NCI-H226 (cell line): ENCODE measurements around the gene PLS1.
A peak's percentile ranks its signal among the peaks of the same experiment; 100 is the strongest.
"Not testable (repeated sequence)": the region's sequence is repeated elsewhere in the genome, so short reads cannot be mapped to it uniquely, and the experiment has no call there.

Experiments used
- DNase-seq: peaks from one replicate; pipeline ENCODE4 v3.0.0-alpha.2; 2015

The PLS1 gene

DNA sequence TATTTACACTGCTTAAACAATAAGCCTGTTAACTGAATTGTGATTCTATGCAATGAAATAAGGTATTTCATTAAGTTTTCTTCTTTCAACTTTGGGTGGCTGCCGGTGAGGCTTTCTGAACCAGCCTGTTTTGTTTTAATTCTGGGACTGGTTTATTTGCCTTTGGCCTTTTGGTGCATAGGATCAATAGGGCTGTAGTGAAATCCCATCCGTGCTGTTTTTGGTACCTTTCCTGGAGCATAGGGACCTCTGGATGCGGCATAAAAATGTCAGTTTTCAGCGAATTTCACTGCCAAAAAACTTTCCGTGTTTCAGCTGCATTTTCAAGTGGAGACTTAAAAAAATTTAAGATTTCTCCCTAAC is 514 bp downstream of the PLS1 start:
- no peak for DNase-seq

DNA sequence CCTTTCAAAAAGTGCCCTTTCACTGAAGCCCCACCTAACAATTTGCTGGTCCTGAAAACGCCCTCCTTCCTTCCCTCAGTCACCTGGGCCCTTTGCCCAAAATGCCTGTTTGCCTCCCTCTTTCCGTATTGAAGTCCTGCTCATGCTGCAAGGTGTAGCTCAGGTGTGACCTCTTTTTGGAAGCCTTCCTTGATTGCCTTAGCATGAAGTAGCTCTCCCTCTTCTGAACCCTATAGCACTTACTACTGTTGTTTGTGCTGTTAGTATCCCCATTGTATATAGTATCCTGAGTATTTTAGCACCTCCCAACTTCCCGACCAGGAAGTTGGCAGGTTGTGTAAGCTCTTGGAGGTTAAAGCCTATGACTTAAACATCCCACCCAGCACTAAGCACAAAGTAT is 1.7 kb downstream of the PLS1 start:
- no peak for DNase-seq

DNA sequence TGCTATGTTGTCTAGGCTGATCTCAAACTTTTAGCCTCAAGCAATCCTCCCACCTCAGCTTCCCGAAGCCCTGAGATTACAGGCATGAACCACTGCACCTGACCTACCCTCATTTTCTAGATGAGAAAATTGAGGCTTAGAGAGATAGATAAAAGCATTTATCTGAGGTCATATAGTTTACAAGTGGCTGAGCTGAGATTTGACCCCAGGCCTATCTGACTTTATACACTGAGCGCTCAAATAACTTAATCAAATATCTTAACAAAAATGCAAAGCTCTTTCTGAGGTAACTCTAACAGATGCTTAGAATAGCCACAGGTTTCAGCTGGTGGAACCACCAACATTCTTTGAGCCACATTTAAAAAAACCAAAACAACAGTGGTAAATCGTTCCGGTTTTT is 5.5 kb downstream of the PLS1 start:
- peak; percentile 36 for DNase-seq

DNA sequence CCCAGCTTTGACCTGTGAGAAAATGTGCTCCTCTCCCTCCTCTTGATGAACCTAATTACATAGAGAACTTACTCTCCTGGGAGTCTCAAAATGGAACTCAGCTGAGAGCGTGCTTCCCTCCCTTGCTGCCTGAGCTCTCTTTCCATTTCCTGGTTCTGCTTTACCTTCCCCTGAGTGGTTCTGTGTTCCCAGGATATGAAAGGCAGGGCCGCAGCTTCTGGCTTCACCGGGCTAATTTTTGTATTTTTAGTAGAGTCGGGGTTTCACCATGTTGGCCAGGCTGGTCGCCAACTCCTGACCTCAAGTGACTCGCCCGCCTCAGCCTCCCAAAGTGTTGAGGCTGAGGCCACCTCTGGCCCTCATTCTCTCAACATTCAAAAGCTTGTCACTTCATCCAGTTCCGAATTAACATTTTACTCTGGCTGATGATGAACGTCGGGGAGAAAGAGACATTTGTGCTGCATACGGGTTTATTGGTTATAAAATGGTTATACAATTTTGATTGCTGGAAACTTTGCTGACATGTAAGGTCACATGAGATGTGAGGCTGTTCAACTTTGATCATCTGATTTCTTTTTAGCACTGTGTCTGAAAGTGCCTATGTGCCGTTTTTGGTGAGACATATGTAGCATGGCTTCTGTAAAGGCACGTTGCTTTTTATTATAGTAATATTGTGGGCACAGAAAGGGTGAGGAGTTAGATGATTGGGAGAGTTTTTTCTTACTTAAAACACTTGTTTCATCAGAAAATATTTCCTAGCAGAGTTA is 6.6 kb downstream of the PLS1 start:
- no peak for DNase-seq

DNA sequence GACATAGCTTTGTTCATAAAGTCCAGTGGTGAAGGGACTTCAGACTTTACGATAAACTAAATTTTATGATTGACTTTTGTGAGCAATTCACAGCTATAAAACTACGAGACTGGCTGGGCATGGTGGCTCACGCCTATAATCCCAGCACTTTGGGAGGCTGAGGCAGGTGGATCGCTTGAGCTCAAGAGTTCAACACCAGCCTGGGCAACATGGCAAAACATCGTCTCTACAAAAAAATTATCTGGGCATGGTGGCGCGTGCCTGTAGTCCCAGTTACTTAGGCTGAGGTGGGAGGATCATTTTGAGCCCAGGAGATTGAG is 7.2 kb downstream of the PLS1 start:
- not testable (repeated sequence) for DNase-seq

DNA sequence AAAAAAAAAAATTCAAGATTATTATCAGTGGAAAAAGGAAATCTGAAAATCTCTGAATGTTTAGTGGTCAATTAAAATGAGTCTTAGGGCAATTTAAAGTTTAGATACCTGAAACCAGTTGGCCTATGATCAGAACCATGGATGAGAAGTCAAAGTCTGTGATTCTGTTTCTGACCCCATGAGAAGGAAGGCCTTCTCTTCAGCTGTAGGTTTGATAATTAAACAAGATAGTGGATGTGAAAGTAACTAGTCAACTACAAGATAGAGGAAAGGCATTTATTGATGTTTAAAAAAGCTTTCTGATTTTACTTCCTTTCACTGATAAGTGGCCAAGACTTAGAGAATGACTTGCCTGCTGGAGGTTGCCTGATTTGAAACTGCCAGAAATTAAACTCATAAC is 8.7 kb downstream of the PLS1 start:
- no peak for DNase-seq

DNA sequence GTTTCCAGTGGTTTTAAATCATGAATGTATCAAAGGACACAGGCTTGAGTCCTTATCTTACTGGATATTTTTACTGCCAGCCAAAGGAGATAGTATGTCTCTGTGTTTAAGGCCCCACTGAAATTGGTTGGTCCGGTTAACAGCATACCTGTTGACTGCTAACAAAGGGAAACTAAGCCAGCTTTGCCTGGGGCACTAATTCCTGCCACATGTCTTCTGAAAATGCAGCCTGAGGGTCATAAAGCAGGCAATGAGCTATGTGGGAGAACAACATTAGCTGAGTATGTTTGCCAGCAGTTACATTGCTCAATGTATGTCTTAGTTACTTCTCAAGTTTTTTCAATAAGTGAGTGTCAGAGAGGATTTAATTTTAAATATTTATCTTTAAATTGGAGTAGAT is 12.4 kb downstream of the PLS1 start:
- DNase-seq = no peak

DNA sequence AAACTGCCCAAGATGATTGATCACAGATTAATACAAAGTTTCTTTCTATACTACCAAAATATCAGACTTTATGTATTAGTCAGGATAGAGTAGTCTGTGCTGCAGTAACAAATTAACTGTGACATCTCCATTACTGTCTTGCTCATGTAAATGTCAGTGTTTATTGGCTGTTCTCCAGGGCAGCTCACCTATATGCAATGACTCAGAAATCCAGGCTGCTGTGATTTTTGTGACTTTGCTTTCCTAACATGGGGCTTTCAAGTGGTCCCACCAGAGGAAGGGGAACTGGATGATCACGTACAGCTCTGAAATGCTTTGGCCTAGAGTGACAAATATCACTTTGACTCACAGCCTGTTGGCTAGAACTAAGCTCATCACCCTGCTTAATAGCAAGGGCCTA is 12.9 kb downstream of the PLS1 start:
- no peak for DNase-seq

DNA sequence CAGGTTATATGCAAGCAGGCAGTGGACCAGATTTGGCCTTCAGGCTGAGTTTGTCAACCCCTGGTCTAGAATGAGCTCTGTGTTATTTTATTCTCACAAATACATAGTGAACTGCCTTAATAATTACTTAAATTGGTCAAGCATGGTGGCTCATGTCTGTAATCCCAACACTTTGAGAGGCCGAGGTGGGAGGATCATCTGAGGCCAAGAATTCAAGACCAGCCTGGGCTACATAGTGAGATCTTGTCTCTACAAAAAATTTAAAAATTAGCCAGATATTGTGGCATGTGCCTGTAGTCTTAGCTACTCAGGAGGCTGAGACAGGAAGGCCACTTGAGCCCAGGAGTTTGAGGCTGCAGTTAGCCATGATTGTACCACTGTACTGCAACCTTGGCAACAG is 15.0 kb downstream of the PLS1 start:
- no peak for DNase-seq

DNA sequence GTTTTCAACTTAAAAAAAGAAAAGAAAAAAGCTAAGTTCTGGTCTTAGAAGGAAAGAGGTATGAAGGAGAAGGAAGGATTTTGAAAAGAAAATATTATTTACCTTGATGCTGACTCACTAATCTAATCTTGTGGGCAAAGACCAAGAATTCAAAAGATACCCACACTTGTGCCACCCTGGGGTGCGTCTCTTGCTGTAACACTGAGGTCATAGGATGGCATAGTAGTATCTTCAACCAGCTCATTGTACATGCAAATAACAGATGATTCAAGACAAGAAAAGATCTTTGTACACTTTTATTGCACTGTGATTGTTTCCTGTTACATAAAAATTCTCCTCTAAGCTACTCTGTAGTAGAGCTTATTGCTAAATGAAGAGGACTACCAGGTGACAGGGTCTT is 17.3 kb downstream of the PLS1 start:
- DNase-seq = peak; percentile 26

DNA sequence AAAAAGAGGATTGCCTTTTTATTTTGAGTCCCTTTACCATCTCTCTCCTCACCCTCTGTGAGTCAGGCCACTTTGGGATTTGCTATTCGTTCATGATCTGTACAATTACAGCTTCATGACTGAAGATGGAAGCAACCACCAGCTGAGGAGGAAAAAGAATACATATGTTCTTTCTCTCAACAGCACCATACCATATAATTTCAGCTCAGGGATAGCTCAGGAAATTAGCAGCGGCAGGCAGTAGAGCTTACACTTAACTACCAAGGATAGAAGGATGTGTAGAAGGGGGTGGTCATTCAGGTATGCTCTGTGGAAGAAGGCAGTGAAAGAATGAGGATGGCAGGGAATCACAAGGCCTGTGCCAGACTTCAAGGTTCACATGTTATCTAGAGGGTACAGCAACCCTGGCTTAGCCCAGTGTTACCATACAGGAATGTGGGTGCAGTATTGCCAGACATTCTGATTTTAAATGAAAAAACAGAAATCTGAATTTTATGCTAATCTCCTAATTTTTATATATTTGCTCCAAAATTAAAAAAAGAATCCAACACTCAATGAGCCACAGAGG is 17.9 kb downstream of the PLS1 start:
- DNase-seq = no peak

DNA sequence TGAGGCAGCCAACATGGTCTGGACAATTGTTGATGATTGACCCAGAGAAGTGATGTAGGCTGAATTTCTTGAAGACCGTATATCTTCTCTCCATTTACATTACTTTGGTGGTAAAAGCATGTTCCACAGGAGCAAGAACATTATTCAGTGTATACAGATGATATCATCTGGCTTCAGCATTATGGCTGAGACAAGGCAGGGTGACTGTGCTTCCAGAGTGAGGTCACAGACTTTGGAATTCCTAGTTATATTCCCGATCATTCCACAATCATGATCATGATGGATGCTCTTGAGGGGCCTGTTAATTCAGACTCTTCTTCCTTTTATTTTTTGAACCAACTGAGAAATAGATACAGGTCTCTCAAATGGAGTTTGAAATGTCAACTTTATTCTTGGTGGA is 19.0 kb downstream of the PLS1 start:
- no peak for DNase-seq

DNA sequence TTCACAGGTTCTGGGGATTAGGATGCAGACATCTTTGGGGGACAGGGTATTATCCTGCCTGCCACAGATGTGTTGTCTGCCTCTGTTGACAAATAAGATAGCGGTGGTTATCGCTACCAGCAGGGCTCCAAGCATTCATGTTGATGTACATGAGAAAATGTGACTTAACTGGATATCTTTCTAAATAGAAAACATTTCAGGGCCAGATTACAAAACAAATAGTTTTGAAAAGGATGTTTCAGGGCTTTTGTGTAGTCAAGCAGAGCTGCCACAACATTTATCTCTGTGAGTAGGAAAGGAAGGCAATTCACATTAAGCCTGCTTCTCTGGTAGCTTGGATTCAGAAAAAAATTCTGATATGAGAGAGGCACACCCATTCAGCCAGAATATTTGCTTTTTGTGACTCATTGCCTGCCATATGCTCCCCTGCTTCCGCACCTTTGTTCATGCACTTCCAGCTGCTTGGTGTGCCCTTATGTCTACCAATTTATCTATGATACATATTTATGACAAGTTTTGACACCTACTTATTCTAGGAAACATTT is 22.8 kb downstream of the PLS1 start:
- no peak for DNase-seq

DNA sequence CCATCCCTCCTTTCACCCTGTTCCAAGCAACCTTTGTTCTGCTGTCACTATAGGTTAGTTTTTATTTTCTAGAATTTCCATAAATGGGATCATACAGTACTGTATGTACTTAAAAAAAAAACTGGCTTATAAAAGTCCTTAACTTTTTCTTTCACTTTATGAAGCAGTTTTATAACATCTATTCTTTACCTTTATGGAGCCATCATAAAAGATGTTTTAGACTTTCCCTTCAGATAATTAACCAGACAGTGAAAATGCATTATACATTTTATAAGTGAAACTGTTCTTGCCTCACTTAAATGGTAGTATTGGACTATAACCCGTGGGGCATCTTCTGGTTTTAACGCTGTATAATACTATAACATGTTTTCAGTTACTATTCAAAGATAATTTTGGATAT is 26.2 kb downstream of the PLS1 start:
- DNase-seq = no peak

DNA sequence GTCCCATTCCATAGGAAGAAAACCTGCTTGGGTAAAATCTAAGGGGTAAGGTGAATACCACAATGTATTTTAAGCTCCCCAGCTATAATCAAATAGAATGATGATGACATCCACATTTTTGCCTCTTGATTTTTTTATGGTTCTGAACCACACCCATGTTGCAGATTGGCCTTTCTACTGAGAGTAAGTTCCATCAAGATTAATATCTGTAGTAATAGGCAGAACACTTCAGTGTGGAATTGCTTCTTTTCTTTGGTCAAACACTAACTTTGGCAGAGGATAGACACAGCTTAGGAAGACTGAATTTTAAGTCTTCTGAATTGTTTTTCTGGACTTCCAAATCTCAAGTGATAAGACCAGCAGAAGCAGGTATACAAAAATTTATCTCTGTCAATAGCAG is 27.0 kb downstream of the PLS1 start:
- no peak for DNase-seq

DNA sequence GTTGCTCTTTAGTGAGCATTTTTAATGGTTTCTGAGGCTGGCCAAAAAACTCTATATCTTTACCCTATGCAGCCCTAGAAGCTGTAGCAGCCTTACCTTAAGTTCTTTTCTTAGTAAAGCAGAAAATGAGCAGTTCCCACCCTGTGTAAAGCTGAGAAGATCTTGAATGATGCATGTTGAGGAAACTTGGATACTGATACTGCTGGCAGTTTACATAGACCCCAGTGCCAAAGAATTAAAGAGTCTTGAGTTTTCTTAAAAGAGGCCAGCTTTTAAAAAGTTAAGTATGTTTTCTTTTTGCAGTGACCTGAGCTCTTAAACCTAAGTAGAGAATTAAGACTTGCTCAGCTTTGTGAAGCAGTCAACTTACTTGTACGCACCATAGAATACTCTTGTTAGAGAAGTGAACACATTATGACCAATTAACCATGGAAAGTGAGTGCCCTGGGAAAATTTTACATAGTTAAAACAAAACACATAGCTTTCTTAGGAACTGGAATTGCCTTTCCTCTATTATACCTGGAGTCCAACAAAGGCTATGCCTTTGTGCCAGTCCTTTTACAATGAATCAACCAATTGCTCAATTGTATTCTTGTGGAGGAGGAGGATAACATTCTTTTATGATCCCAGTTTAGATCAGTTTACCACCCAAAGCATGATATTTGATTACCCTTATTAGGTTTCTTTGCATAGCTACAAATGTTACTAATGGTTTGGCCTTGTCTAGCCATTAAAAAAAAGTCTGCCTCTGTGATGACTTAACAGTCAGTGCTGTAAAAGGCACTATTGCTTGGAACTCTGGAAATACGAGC is 28.4 kb downstream of the PLS1 start:
- no peak for DNase-seq

DNA sequence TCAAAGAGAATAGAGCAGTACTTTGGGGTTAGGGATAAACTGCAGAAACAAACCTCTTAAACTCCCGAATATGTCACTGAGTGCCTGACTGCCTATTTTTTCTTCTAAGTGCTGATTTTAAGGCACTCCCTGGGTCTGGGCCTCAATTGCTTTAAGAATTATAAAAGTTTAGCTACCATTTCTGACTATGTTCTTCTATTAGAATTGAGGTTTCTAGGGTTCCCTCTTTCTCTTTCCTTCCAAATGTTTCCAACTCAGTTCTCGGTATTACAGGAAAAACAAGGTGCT is 28.9 kb downstream of the PLS1 start:
- no peak for DNase-seq

DNA sequence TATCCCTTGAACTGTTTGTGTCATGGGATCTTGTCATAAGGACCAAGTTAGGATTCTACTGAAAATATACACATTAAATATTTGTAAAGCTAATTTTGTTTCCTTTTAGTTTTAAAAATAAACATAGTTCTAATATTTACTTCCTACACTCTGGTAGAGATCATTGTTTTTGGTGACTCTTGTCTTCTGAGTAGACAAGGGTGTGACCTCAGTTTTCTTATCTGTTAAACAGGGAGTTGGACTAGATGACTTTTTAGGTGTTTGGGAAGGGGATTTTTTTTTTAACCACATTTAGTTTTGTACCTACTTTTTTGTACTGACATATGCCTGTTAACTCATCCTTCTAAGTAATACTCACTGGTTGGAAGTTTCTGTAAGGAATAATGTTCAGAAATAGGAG is 30.8 kb downstream of the PLS1 start:
- no peak for DNase-seq

DNA sequence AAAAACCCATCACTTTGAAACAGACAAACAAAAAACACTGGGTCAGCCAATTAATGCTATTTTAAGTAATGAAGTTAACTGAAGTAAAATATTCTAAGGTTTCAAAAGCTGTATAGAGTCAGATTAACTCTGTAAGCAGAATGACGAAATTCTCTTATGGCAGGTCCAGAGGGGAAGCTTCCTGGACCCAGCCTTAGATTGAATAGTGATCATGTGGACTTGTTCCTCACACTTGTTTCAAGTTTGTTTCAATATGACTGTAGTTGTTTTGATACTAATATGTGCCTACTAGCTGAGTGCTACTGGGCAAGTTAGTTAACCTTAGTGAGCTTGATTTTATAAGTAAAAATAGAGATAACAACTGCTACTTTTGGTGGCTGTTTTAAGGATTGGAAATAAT is 32.6 kb downstream of the PLS1 start:
- DNase-seq = no peak

DNA sequence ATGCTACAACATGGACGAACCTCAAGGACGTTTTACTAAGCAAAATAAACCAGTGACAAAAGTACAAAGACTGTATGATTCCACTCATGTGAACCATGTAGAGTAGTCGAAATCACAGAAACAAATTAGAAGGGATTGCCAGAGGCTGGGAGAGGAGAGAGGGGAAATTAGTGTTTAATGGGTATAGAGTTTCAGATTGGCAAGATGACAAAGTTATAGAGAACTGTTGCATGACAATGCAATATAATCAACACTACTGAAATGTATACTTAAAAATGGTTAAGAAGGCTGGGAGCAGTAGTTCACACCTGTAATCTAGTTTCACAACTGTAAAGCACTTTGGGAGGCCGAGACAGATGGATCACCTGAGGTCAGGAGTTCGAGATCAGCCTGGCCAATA is 36.9 kb downstream of the PLS1 start:
- no peak for DNase-seq

DNA sequence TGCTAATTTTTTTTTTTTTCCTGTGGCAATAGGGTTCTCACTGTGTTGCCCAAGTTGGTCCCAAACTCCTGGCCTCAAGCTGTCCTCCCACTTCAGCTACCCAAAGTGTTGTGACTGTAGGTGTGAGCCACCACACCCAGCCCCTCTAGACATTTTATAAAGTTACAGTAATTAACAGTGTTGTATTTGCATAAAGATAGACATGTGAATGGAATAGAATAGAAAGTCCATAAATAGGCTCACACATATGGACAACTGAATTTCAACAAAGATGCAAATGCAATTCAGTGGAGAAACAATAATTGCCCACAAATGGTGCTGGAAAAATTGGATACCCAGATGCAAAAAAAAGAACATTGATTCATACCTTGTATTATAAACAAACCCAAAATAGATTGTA is 39.9 kb downstream of the PLS1 start:
- no peak for DNase-seq

DNA sequence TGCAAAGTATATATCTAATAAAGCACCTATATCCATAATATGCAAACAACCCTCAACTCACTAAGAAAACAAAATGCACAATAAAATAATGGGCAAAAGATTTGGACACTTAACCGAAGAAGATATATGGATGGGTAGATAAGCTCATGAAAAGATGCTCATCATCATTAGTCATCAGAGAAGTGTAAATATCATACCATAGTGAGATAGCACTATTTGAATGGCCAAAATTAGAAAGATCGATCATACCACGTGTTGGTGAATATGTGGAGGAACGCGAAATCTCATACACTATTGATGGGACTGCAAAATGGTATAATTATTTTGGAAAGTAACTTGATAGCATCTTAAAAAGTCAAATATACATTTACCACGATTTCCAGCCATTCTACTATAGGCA is 40.5 kb downstream of the PLS1 start:
- no peak for DNase-seq

DNA sequence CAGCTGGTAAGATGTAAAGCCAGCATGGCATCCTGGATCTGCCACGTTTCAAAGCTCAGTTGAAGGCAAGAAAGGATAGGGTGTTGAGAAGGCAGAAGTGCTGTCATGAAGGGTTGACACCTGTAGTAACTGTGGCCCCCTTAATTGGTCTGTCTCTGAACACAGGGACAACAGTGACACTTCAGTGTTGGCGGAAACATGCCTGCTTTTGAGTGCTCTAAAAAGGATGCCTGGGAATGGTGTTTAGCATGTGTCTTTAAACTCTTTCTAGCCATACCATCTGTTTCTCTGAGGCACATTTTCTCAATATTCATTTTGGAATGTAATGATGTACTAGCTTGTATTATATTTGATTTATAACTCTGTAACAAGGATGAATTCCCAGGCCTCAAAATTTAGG is 42.1 kb downstream of the PLS1 start:
- no peak for DNase-seq

DNA sequence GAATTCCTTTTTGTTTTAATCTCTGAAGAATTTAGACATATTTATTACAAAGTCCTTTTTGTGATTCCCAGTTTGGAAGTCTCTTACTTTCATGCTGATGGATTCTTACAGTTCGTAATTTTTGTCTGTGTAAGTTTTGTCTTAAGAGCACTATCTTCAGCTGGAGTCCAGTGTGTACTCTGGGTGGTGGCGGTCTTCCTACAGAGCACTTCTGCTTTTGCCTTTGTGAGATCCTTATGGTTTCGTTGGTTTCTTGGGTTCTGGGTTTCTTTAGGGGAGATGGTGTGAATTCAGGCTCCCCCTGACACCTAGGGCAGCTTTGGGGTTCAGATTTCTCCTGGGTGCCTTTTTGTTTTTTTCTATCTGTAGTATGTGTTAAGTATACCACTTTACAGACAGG is 45.3 kb downstream of the PLS1 start:
- DNase-seq = no peak

DNA sequence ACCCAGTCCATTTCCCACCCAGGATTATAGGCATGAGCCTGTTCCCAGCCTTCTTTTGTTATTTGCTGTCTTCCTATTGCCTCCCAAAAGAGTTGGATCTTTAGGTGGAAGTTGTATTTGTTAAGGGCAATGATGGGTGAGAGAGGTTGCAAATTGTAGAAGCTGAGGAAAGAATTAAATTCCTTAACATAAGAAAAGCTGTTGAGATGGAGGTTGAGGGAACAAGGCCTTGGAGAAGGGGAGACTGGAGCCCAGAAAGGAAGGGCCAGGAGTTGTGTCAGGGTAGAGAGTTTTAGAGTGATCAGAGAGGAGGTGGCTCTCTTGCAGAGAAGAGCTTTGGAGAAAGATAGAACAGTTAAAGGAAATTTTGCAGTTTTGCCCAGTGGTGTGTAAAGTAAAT is 46.8 kb downstream of the PLS1 start:
- no peak for DNase-seq
